ENCODE measurements around the gene ENTPD2. TPM values are rescaled to one million over a fixed set of nuclear protein-coding genes. Genes with fewer than 3 reads are reported as not detected.

Gene ENTPD2
- total RNA-seq: 0.41 TPM
- long read RNA-seq: 0 reads

- H3K4me1 ChIP-seq: peaks cover 22% of the 10 kb centered on the region
- ATAC-seq: peak; percentile 80
- H3K27me3 ChIP-seq: peaks cover 42% of the 10 kb centered on the region
- H3K9me3 ChIP-seq: no peaks in the 10 kb centered on the region
- DNase-seq: peak; percentile 85
- no peak within 1 kb of the TSS for H3K27ac ChIP-seq
- intact Hi-C loops (cut with DNase I): no loop called here
- no peaks in the 10 kb centered on the region for H3K36me3 ChIP-seq
- H3K4me3 ChIP-seq: peak within 1 kb of the TSS; percentile 36
- no peak for TF ChIP-seq CTCF (IDR thresholded peaks at IDR 0.05)
Measured at GRCh38 chr9:137053944-137054931, at the start of gene ENTPD2. TSS of gene ENTPD2 (minus strand) at chr9:137054061. CDS start at chr9:137053997, 64 bp downstream.

- DNase-seq (no peak), ATAC-seq (no peak)
- H3K27ac ChIP-seq: no peak overlapping the region
- H3K36me3 ChIP-seq: peaks cover 83% of the 10 kb centered on the region
- intact Hi-C loops (cut with DNase I): no loop called here
- no peaks in the 10 kb centered on the region for H3K4me1 ChIP-seq
- H3K27me3 ChIP-seq: no peaks in the 10 kb centered on the region
- TF ChIP-seq CTCF (IDR thresholded peaks at IDR 0.05): no peak
- H3K4me3 ChIP-seq: no peak overlapping the region
- H3K9me3 ChIP-seq: no peaks in the 10 kb centered on the region
Measured at GRCh38 chr9:137103206-137103999, 49.5 kb upstream of the ENTPD2 start.

- Histone ChIP-seq H3K27me3 (no peaks in the 10 kb centered on the region), H3K4me1 (no peaks in the 10 kb centered on the region), H3K36me3 (peaks cover 68% of the 10 kb centered on the region), H3K27ac (no peak overlapping the region), H3K4me3 (no peak overlapping the region), H3K9me3 (no peaks in the 10 kb centered on the region)
- DNase-seq (no peak), ATAC-seq (peak; percentile 33)
- TF ChIP-seq CTCF (IDR thresholded peaks at IDR 0.05): no peak
- intact Hi-C loops (cut with DNase I): no loop called here
Measured at GRCh38 chr9:137099231-137099630, 45.4 kb upstream of the ENTPD2 start.

GRCh38 chr9:137097761-137098462 lies 44.1 kb upstream of the ENTPD2 start:
- Histone ChIP-seq H3K4me1 (no peaks in the 10 kb centered on the region), H3K27ac (no peak overlapping the region), H3K9me3 (no peaks in the 10 kb centered on the region), H3K27me3 (no peaks in the 10 kb centered on the region), H3K36me3 (peaks cover 62% of the 10 kb centered on the region), H3K4me3 (no peak overlapping the region)
- no peak for TF ChIP-seq CTCF (IDR thresholded peaks at IDR 0.05)
- peak; percentile 63 for DNase-seq
- peak; percentile 22 for ATAC-seq
- intact Hi-C loops (cut with DNase I): no loop called here

GRCh38 chr9:137096785-137097546 lies 43.1 kb upstream of the ENTPD2 start:
- Histone ChIP-seq H3K9me3 (no peaks in the 10 kb centered on the region), H3K27me3 (no peaks in the 10 kb centered on the region), H3K27ac (no peak overlapping the region), H3K36me3 (peaks cover 72% of the 10 kb centered on the region), H3K4me1 (no peaks in the 10 kb centered on the region), H3K4me3 (no peak overlapping the region)
- TF ChIP-seq CTCF (IDR thresholded peaks at IDR 0.05): no peak
- ATAC-seq (no peak), DNase-seq (no peak)
- intact Hi-C loops (cut with DNase I): no loop called here
